OCI-LY3 (cell line): ENCODE data around the gene NPTN.

Experiments
- CTCF ChIP-seq: fragments of 200-600, 300-600 bp; sonication (generic); IDR thresholded peaks from 2 replicates; pipeline ENCODE4 v1.5.1; 2014; ENCODE audit warnings: antibody characterized with exemption, low read length, low read depth
- EZH2phosphoT487 ChIP-seq: fragments of 200-600 bp; shearing (Covaris generic); IDR thresholded peaks from 2 replicates; pipeline ENCODE4 v1.6.1; 2018; ENCODE audit warnings: antibody characterized with exemption, mixed run types, low read depth

- peak; percentile 79 for TF ChIP-seq CTCF
- TF ChIP-seq EZH2phosphoT487 = no peak
Measured at GRCh38 chr15:73677146-73677607, 44.0 kb upstream of the NPTN start.
